ENCODE data around the gene WBP2.

The WBP2 gene

GRCh38 chr17:75826561-75827307 is 28.4 kb downstream of the WBP2 start:
- no peak for DNase-seq (ENCODE audit: low spot score)
- in situ Hi-C loops (cut with MboI; ENCODE audit: low sequenced_read_pairs, unreplicated experiment), result no loop called here
- no peak for TF ChIP-seq CTCF (IDR thresholded peaks at IDR 0.05; ENCODE audit: borderline replicate concordance, control extremely low read depth, extremely low read depth, insufficient read depth, missing control alignments)

- in situ Hi-C loops (cut with MboI; ENCODE audit: low sequenced_read_pairs, unreplicated experiment), result no loop called here
- DNase-seq (ENCODE audit: low spot score), result no peak
- TF ChIP-seq CTCF (IDR thresholded peaks at IDR 0.05; ENCODE audit: borderline replicate concordance, control extremely low read depth, extremely low read depth, insufficient read depth, missing control alignments), result no peak
Measured at GRCh38 chr17:75825748-75826370, 29.3 kb downstream of the WBP2 start.

- in situ Hi-C loops (cut with MboI; ENCODE audit: low sequenced_read_pairs, unreplicated experiment), result no loop called here
- DNase-seq (ENCODE audit: low spot score), result no peak
- TF ChIP-seq CTCF (IDR thresholded peaks at IDR 0.05; ENCODE audit: borderline replicate concordance, control extremely low read depth, extremely low read depth, insufficient read depth, missing control alignments), result no peak
Measured at GRCh38 chr17:75825149-75825552, 30.0 kb downstream of the WBP2 start.

GRCh38 chr17:75824666-75825065 is 30.5 kb downstream of the WBP2 start:
- in situ Hi-C loops (cut with MboI; ENCODE audit: low sequenced_read_pairs, unreplicated experiment), result no loop called here
- no peak for DNase-seq (ENCODE audit: low spot score)
- no peak for TF ChIP-seq CTCF (IDR thresholded peaks at IDR 0.05; ENCODE audit: borderline replicate concordance, control extremely low read depth, extremely low read depth, insufficient read depth, missing control alignments)

- no peak for DNase-seq (ENCODE audit: low spot score)
- TF ChIP-seq CTCF (IDR thresholded peaks at IDR 0.05; ENCODE audit: borderline replicate concordance, control extremely low read depth, extremely low read depth, insufficient read depth, missing control alignments), result no peak
- in situ Hi-C loops (cut with MboI; ENCODE audit: low sequenced_read_pairs, unreplicated experiment), result no loop called here
Measured at GRCh38 chr17:75824050-75824552, 31.0 kb downstream of the WBP2 start.

- DNase-seq (ENCODE audit: low spot score), result no peak
- in situ Hi-C loops (cut with MboI; ENCODE audit: low sequenced_read_pairs, unreplicated experiment), result no loop called here
- no peak for TF ChIP-seq CTCF (IDR thresholded peaks at IDR 0.05; ENCODE audit: borderline replicate concordance, control extremely low read depth, extremely low read depth, insufficient read depth, missing control alignments)
Measured at GRCh38 chr17:75823257-75824041, 31.7 kb downstream of the WBP2 start.

All from GM13976 (cell line).